H1 (cell line): ENCODE results near the gene PDLIM4. TPM values are rescaled to one million over a fixed set of nuclear protein-coding genes. Genes with fewer than 3 reads are reported as not detected.
A peak's percentile ranks its signal among the peaks of the same experiment; 100 is the strongest.

Experiments used
- CTCF ChIA-PET: fragments of 300-600 bp; sonication (Branson Sonifier 250); formaldehyde crosslinking; loops from one replicate; lab custom pipeline; 2021; ENCODE audit not compliant: partially characterized antibody; lab: Charles Lee
- POLR2A ChIA-PET: fragments of 300-600 bp; sonication (Branson Sonifier 250); formaldehyde crosslinking; loops from one replicate; lab custom pipeline; 2021; ENCODE audit warnings: inconsistent platforms; ENCODE audit not compliant: partially characterized antibody; lab: Charles Lee
- DNase-seq, 2 experiments: peaks; one replicate each; pipeline versions ENCODE4 v3.0.0 to v3.0.0-alpha.2; 2010 to 2022; ENCODE audit warnings: low spot score in 2 of 2, low read depth in 1 of 2, mixed read lengths in 1 of 2
- FAIRE-seq: peaks from 2 replicates; lab custom pipeline; 2011; peaks lifted over from hg19 to GRCh38; lab: Jason Lieb, UNC
- H2AFZ ChIP-seq: 2 replicates; pipeline ENCODE4 v1.8.1; 2012; ENCODE audit warnings: low read length, inconsistent platforms
- H2AK5ac ChIP-seq: 2 replicates; pipeline ENCODE4 v1.6.1; 2013; ENCODE audit warnings: low read depth, low read length
- H2BK120ac ChIP-seq: replicated peaks from 2 replicates; pipeline ENCODE3; 2013; ENCODE audit warnings: low read depth, low read length, inconsistent platforms
- H2BK12ac ChIP-seq: 2 replicates; pipeline ENCODE4 v1.6.1; 2013; ENCODE audit warnings: low read depth, low read length
- H2BK15ac ChIP-seq: 2 replicates; pipeline ENCODE4 v1.6.1; 2013; ENCODE audit warnings: low read length
- H2BK20ac ChIP-seq: 2 replicates; pipeline ENCODE4 v1.6.1; 2013; ENCODE audit warnings: low read length
- H2BK5ac ChIP-seq: 2 replicates; pipeline ENCODE4 v1.6.1; 2013; ENCODE audit warnings: low read depth, low read length
- H3K14ac ChIP-seq: 2 replicates; pipeline ENCODE4 v1.6.1; 2013; ENCODE audit warnings: inconsistent platforms; ENCODE audit not compliant: insufficient read length
- H3K18ac ChIP-seq: 2 replicates; pipeline ENCODE4 v1.6.1; 2013; ENCODE audit warnings: low read length; ENCODE audit errors: extremely low read depth
- H3K23ac ChIP-seq: 2 replicates; pipeline ENCODE4 v1.6.1; 2013; ENCODE audit warnings: inconsistent platforms; ENCODE audit not compliant: insufficient read length
- H3K23me2 ChIP-seq: 2 replicates; pipeline ENCODE4 v1.6.1; 2013; ENCODE audit warnings: low read depth, low read length
- H3K27ac ChIP-seq: 2 replicates; pipeline ENCODE4 v1.6.1; 2011; ENCODE audit warnings: low read depth, low read length, inconsistent platforms
- H3K27me3 ChIP-seq, 4 experiments: replicated peaks in 1 of 4; 1 replicate in 1 of 4; 2 replicates in 3 of 4; pipeline versions ENCODE4 v1.6.1 to v1.8.1; 2011 to 2013; ENCODE audit warnings: low read length in 3 of 4, mild to moderate bottlenecking in 3 of 4, inconsistent platforms in 2 of 4, mixed read lengths in 2 of 4, moderate library complexity in 1 of 4; ENCODE audit not compliant: control insufficient read depth in 3 of 4, insufficient read depth in 3 of 4; ENCODE audit errors: extremely low read depth in 1 of 4
- H3K36me3 ChIP-seq, 4 experiments: 2 replicates each; pipeline versions ENCODE4 v1.6.1 to v1.8.1; 2011 to 2013; ENCODE audit warnings: mild to moderate bottlenecking in 4 of 4, low read length in 3 of 4, moderate library complexity in 2 of 4, control low read depth in 1 of 4, inconsistent platforms in 1 of 4; ENCODE audit not compliant: insufficient read depth in 4 of 4, control insufficient read depth in 2 of 4
- H3K4ac ChIP-seq: replicated peaks from 2 replicates; pipeline ENCODE3; 2013; ENCODE audit warnings: low read length, low read depth, mixed read lengths, inconsistent platforms; ENCODE audit not compliant: insufficient read length
- H3K4me1 ChIP-seq, 4 experiments: replicated peaks in 1 of 4; 1 replicate in 1 of 4; 2 replicates in 3 of 4; pipeline versions ENCODE4 v1.6.1 to v1.8.1; 2011 to 2013; ENCODE audit warnings: low read length in 3 of 4, inconsistent platforms in 2 of 4, mixed read lengths in 1 of 4; ENCODE audit not compliant: insufficient read depth in 4 of 4, control insufficient read depth in 3 of 4
- H3K4me2 ChIP-seq, 2 experiments: 2 replicates each; pipeline versions ENCODE4 v1.6.1 to v1.8.1; 2011 to 2013; ENCODE audit warnings: low read depth in 2 of 2, low read length in 2 of 2, control low read depth in 1 of 2, inconsistent platforms in 1 of 2, mild to moderate bottlenecking in 1 of 2; ENCODE audit not compliant: insufficient read depth in 1 of 2
- H3K4me3 ChIP-seq, 4 experiments: fragments of 200-600, 300-600 bp in 1 of 4; sonication (generic), shearing (Covaris generic), sonication (Bioruptor Twin) in 1 of 4; 2 replicates each; pipeline versions ENCODE4 v1.5.1 to v1.8.1; 2011 to 2016; ENCODE audit warnings: low read length in 4 of 4, low read depth in 3 of 4, control low read depth in 2 of 4, inconsistent platforms in 2 of 4, mild to moderate bottlenecking in 2 of 4, mixed read lengths in 1 of 4, moderate library complexity in 1 of 4; ENCODE audit not compliant: insufficient read depth in 2 of 4; ENCODE audit errors: extremely low read depth in 1 of 4
- H3K56ac ChIP-seq: replicated peaks from 2 replicates; pipeline ENCODE3; 2013; ENCODE audit warnings: low read depth, mild to moderate bottlenecking, mixed read lengths, low read length, inconsistent platforms; ENCODE audit not compliant: insufficient read length
- H3K79me1 ChIP-seq: 2 replicates; pipeline ENCODE4 v1.6.1; 2013; ENCODE audit warnings: low read depth, low read length, control low read depth
- H3K79me2 ChIP-seq, 2 experiments: 2 replicates each; pipeline versions ENCODE4 v1.6.1 to v1.8.1; 2012 to 2013; ENCODE audit warnings: low read length in 2 of 2, mild to moderate bottlenecking in 2 of 2, inconsistent platforms in 1 of 2; ENCODE audit not compliant: insufficient read depth in 2 of 2, control insufficient read depth in 1 of 2
- H3K9ac ChIP-seq, 4 experiments: replicated peaks in 1 of 4; 1 replicate in 1 of 4; 2 replicates in 3 of 4; pipeline versions ENCODE4 v1.6.1 to v1.8.1; 2011 to 2013; ENCODE audit warnings: low read depth in 3 of 4, low read length in 3 of 4, control low read depth in 2 of 4, mild to moderate bottlenecking in 2 of 4, moderate library complexity in 2 of 4, inconsistent platforms in 1 of 4; ENCODE audit errors: extremely low read depth in 1 of 4
- H3K9me3 ChIP-seq, 2 experiments: 2 replicates each; pipeline versions ENCODE4 v1.6.1 to v1.8.1; 2012 to 2013; ENCODE audit warnings: mild to moderate bottlenecking in 2 of 2, moderate library complexity in 2 of 2, control low read depth in 1 of 2, inconsistent platforms in 1 of 2, low read depth in 1 of 2, low read length in 1 of 2, mixed read lengths in 1 of 2; ENCODE audit not compliant: insufficient read depth in 2 of 2
- H4K20me1 ChIP-seq, 2 experiments: replicated peaks in 1 of 2; 2 replicates each; pipeline versions ENCODE3 to v1.8.1; 2011 to 2013; ENCODE audit warnings: inconsistent platforms in 2 of 2, low read length in 2 of 2, mild to moderate bottlenecking in 1 of 2; ENCODE audit not compliant: insufficient read depth in 2 of 2, control insufficient read depth in 1 of 2
- H4K5ac ChIP-seq: 2 replicates; pipeline ENCODE4 v1.6.1; 2013; ENCODE audit warnings: low read length, low read depth, mixed read lengths, inconsistent platforms; ENCODE audit not compliant: insufficient read length
- H4K8ac ChIP-seq: 2 replicates; pipeline ENCODE4 v1.8.0; 2013; ENCODE audit warnings: mild to moderate bottlenecking, moderate library complexity, low read length, inconsistent platforms; ENCODE audit not compliant: insufficient read depth; ENCODE audit errors: extremely low read depth
- H4K91ac ChIP-seq: replicated peaks from 2 replicates; pipeline ENCODE3; 2013; ENCODE audit warnings: low read length, mixed read lengths, inconsistent platforms; ENCODE audit not compliant: insufficient read length
- BCL11A ChIP-seq, 2 experiments: IDR thresholded peaks; one replicate each; pipeline ENCODE4 v1.6.1; 2011; ENCODE audit warnings: low read depth in 2 of 2, low read length in 2 of 2, mild to moderate bottlenecking in 2 of 2
- NANOG ChIP-seq: IDR thresholded peaks from 2 replicates; pipeline ENCODE4 v1.6.1; 2011; ENCODE audit warnings: low read length, low read depth, mild to moderate bottlenecking, inconsistent platforms; ENCODE audit not compliant: insufficient read depth, poor library complexity, severe bottlenecking
- RAD21 ChIP-seq, 2 experiments: IDR thresholded peaks in 1 of 2; conservative IDR thresholded peaks in 1 of 2; 2 replicates each; pipeline ENCODE4 v1.6.1; 2011; ENCODE audit warnings: low read depth in 2 of 2, low read length in 2 of 2, improper control_type of control experiment in 1 of 2, inconsistent platforms in 1 of 2, mild to moderate bottlenecking in 1 of 2, moderate library complexity in 1 of 2
- RFX5 ChIP-seq: IDR thresholded peaks from 2 replicates; pipeline ENCODE4 v1.6.1; 2011; ENCODE audit warnings: low read depth, low read length, improper control_type of control experiment, borderline replicate concordance
- SAP30 ChIP-seq: fragments of 300-600 bp; sonication (generic); IDR thresholded peaks from 2 replicates; pipeline ENCODE4 v1.7.1; 2012; ENCODE audit warnings: low read length, moderate library complexity, mild to moderate bottlenecking, inconsistent platforms; ENCODE audit not compliant: insufficient read depth, insufficient replicate concordance
- SP2 ChIP-seq: IDR thresholded peaks from 2 replicates; pipeline ENCODE4 v1.6.1; 2012; ENCODE audit warnings: mild to moderate bottlenecking, low read length, inconsistent platforms
- SUZ12 ChIP-seq: fragments of 200-600 bp; sonication (generic); IDR thresholded peaks from 2 replicates; pipeline ENCODE4 v1.6.1; 2012; ENCODE audit warnings: mild to moderate bottlenecking, inconsistent platforms, low read length, moderate library complexity, mixed read lengths
- YY1 ChIP-seq: IDR thresholded peaks from 2 replicates; pipeline ENCODE4 v1.6.1; 2011; ENCODE audit warnings: low read depth, mild to moderate bottlenecking, low read length
- WGBS, 2 experiments: shearing (Covaris generic) in 1 of 2; methylation state at CpG; one replicate each; pipeline versions ENCODE4 v1.1.6 to v1.1.7; 2013 to 2015; ENCODE audit warnings: low lambda C conversion rate in 2 of 2, mixed read lengths in 2 of 2, inconsistent platforms in 1 of 2, low coverage in 1 of 2, missing lambda C conversion rate in 1 of 2; ENCODE audit not compliant: insufficient replicate concordance in 2 of 2, insufficient coverage in 1 of 2, insufficient read length in 1 of 2; ENCODE audit errors: extremely low coverage in 1 of 2, missing lambda C conversion rate in 1 of 2; 5-methylcytosine and 5-hydroxymethylcytosine counted together
- polyA plus RNA-seq, 7 experiments: library from polyadenylated mRNA; depleted of rRNA in 3 of 7; stranded (reverse) in 5 of 7; unstranded in 2 of 7; fragments of >200 nt in 5 of 7; fragments of 200-250 nt in 2 of 7; gene quantifications; 1 replicate in 5 of 7; 2 replicates in 1 of 7; 4 replicates in 1 of 7; pipeline versions ENCODE4 v1.2.1 to v1.2.3, GENCODE V29; 2011 to 2013; ENCODE audit warnings: missing spikeins in 2 of 7, mixed read lengths in 2 of 7
- total RNA-seq: library from RNA; stranded (reverse); fragmentation: NEBNext Ultra II Directional; extraction: Animal tissue kit (Norgen Biotek cat#: 25700); gene quantifications from 2 replicates; pipeline ENCODE4 v1.2.1, GENCODE V29; 2021
- TF ChIP-seq, protein P1 (sequence below), 3 experiments: IDR thresholded peaks; 1 replicate in 2 of 3; 2 replicates in 1 of 3; pipeline versions ENCODE4 v1.5.1 to v1.6.1; 2011; ENCODE audit warnings: low read length in 3 of 3, mild to moderate bottlenecking in 3 of 3, inconsistent platforms in 2 of 3, low read depth in 1 of 3, moderate library complexity in 1 of 3; ENCODE audit not compliant: insufficient read depth in 1 of 3; ENCODE audit errors: control extremely low read depth in 1 of 3

The PDLIM4 gene
- total and polyA plus RNA-seq, 2 of the 8 experiments (the other 6 are each of a cell fraction or from before 2014, with no cell fraction given), result 10.7 to 29.1 TPM

DNA sequence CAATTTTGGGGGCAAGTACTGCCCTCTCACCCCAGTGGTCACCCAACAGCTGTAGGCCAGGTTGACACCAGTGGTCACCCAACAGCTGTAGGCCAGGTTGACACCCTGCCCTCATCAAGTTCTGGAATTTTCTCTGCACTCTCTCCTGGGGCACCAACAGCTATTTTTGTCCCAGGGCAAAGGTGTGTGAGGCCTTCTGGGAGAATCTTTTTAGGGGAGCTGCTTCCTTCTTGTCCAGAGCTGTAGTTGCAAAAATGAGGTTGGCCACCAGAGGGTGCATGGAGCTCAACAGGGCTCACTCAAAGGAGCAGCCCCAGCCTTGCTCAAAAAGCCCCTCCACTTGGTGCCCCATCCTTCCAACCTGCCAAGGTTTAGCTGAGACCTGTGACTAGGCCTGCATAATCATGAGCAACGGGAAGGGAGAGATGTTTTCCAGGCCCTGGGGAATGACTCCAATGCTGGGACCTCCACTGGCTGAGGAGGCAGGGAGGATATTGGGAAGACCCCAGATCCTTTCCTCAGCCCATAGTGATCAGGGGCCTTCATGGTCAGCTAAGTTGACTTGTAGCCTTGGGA lies 19.2 kb upstream of the PDLIM4 start:
- no peak overlapping the region for H3K4ac ChIP-seq
- no peaks in the 10 kb centered on the region for H3K36me3 ChIP-seq
- no peaks in the 10 kb centered on the region for H3K27me3 ChIP-seq
- no peak overlapping the region for H3K56ac ChIP-seq
- H4K91ac ChIP-seq, result no peak overlapping the region
- no peak overlapping the region for H3K14ac ChIP-seq
- CTCF ChIA-PET, result interaction anchor here (0.6 to 5.9 kb wide), 68 partner anchors 10 to 649 kb away, joined by 3 to 96 read pairs (median 6); partner anchors contain the start of genes ACSL6, CSF2, P4HA2 and PDLIM4
- no peak overlapping the region for H3K4me2 ChIP-seq
- no peak overlapping the region for H2BK20ac ChIP-seq
- no peak overlapping the region for H3K27ac ChIP-seq
- no peak overlapping the region for H2AFZ ChIP-seq
- H2AK5ac ChIP-seq, result no peak overlapping the region
- H2BK12ac ChIP-seq, result no peak overlapping the region
- POLR2A ChIA-PET, result interaction anchor here (1.4 to 2.4 kb wide), 2 partner anchors 10 to 258 kb away, joined by 3 to 11 read pairs; partner anchors contain the start of gene P4HA2
- no peak overlapping the region for H3K23ac ChIP-seq
- no peak overlapping the region for H3K18ac ChIP-seq
- no peak overlapping the region for H3K4me3 ChIP-seq
- H3K9me3 ChIP-seq, result peaks cover 0 to 3% of the 10 kb centered on the region in 2 experiments; a peak in 1 of 4 replicates
- H4K20me1 ChIP-seq, result peaks cover 0 to 2% of the 10 kb centered on the region in 2 experiments
- no peaks in the 10 kb centered on the region for H3K23me2 ChIP-seq
- no peaks in the 10 kb centered on the region for H3K79me2 ChIP-seq
- H2BK120ac ChIP-seq, result no peak overlapping the region
- no peak overlapping the region for H2BK5ac ChIP-seq
- WGBS, 2 experiments, result 29% methylated on average over 1 of the region's 1 CpG; no CpG with 5 or more reads in 1 of the 2 experiments
- no peak overlapping the region for H3K9ac ChIP-seq
- H3K79me1 ChIP-seq, result no peaks in the 10 kb centered on the region
- no peak overlapping the region; the same call in 1 of the 2 replicates for H4K8ac ChIP-seq
- FAIRE-seq (no peak), DNase-seq (peak in 1 of 2 experiments; percentile 95)
- H4K5ac ChIP-seq, result no peak overlapping the region
- no peaks in the 10 kb centered on the region for H3K4me1 ChIP-seq
- 0 out of 2 replicates have a peak overlapping the region, but pooled peaks have one; percentile 31 for H2BK15ac ChIP-seq
- TF ChIP-seq NANOG (no peak), YY1 (0 out of 2 replicates have a peak, but pooled peaks have one; percentile 20), SUZ12 (no peak), BCL11A (IDR thresholded peaks at IDR 0.05; ENCODE audit: low read depth in 2 of 2, low read length in 2 of 2) (no peak), RAD21 (IDR thresholded peaks at IDR 0.05 in 1 of 2, conservative IDR thresholded peaks at IDR 0.05 in 1 of 2; ENCODE audit: low read depth in 2 of 2, low read length in 2 of 2) (peak; percentile 76 to 83), RFX5 (no peak), SAP30 (no peak), SP2 (no peak)
- TF ChIP-seq, protein P1, sequence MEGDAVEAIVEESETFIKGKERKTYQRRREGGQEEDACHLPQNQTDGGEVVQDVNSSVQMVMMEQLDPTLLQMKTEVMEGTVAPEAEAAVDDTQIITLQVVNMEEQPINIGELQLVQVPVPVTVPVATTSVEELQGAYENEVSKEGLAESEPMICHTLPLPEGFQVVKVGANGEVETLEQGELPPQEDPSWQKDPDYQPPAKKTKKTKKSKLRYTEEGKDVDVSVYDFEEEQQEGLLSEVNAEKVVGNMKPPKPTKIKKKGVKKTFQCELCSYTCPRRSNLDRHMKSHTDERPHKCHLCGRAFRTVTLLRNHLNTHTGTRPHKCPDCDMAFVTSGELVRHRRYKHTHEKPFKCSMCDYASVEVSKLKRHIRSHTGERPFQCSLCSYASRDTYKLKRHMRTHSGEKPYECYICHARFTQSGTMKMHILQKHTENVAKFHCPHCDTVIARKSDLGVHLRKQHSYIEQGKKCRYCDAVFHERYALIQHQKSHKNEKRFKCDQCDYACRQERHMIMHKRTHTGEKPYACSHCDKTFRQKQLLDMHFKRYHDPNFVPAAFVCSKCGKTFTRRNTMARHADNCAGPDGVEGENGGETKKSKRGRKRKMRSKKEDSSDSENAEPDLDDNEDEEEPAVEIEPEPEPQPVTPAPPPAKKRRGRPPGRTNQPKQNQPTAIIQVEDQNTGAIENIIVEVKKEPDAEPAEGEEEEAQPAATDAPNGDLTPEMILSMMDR (IDR thresholded peaks at IDR 0.05; ENCODE audit: control extremely low read depth in 1 of 3, insufficient read depth in 1 of 3, low read depth in 1 of 3, low read length in 3 of 3), result peak; percentile 64 to 85 (median 75)
